Measurements from ENCODE around the gene DAB2. TPM values are rescaled to one million over a fixed set of nuclear protein-coding genes. Genes with fewer than 3 reads are reported as not detected.

The DAB2 gene
- total RNA-seq, 1 experiment from 2014 or later: 5.5 TPM

DNA sequence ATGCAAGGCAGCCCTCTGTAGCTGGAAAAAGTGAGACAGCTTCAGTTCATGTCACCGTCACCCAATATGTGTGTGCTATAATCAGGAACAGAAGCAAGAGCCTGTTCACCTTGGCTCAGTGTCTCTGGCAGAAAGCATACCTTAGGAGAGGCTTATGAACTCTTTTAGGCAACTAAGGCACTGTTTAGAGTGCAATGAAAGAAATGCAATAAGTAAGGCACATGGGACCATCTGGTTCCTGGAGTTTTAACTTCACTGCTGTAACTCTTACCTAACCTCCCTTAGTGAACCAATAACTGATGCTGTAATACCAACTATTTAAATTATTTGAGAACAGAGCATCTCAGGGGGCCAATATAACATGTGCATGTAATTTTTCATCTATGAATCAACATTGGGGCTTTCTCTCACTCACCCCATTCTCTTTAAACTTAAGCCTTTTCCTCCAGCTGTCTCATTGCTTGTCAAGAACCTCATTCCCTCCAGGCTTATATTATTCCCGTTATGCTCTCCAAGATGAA lies 92.9 kb downstream of the DAB2 start:
- no peaks in the 10 kb centered on the region for H3K27me3 ChIP-seq (ENCODE audit: insufficient read depth, low read length)
- no peaks in the 10 kb centered on the region for H3K4me1 ChIP-seq (ENCODE audit: control insufficient read depth in 1 of 2, insufficient read depth in 2 of 2, low read length in 2 of 2)
- H3K9me3 ChIP-seq (ENCODE audit: control insufficient read depth in 1 of 2, insufficient read depth in 1 of 2, low read depth in 1 of 2, low read length in 2 of 2): no peaks in the 10 kb centered on the region
- no peaks in the 10 kb centered on the region for H3K79me2 ChIP-seq (ENCODE audit: insufficient read depth, low read length)
- ChIA-PET RAD21 (ENCODE audit: low non-redundant PET in 1 of 2, low total read pairs in 2 of 2, uncharacterized antibody in 2 of 2, unreplicated experiment in 2 of 2) (no interaction called here), CTCF (no interaction called here), POLR2A (no interaction called here)
- H4K20me1 ChIP-seq (ENCODE audit: insufficient read depth): no peaks in the 10 kb centered on the region
- no peaks in the 10 kb centered on the region for H3K36me3 ChIP-seq (ENCODE audit: control insufficient read depth in 1 of 2, insufficient read depth in 2 of 2, low read length in 2 of 2)
- no TSS peak for BruUV-seq (replicated peaks)
- H3K4me2 ChIP-seq (ENCODE audit: low read length): no peak overlapping the region
- TF ChIP-seq, protein P1, sequence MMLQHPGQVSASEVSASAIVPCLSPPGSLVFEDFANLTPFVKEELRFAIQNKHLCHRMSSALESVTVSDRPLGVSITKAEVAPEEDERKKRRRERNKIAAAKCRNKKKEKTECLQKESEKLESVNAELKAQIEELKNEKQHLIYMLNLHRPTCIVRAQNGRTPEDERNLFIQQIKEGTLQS (IDR thresholded peaks at IDR 0.05): no peak
- TF ChIP-seq, protein P2, sequence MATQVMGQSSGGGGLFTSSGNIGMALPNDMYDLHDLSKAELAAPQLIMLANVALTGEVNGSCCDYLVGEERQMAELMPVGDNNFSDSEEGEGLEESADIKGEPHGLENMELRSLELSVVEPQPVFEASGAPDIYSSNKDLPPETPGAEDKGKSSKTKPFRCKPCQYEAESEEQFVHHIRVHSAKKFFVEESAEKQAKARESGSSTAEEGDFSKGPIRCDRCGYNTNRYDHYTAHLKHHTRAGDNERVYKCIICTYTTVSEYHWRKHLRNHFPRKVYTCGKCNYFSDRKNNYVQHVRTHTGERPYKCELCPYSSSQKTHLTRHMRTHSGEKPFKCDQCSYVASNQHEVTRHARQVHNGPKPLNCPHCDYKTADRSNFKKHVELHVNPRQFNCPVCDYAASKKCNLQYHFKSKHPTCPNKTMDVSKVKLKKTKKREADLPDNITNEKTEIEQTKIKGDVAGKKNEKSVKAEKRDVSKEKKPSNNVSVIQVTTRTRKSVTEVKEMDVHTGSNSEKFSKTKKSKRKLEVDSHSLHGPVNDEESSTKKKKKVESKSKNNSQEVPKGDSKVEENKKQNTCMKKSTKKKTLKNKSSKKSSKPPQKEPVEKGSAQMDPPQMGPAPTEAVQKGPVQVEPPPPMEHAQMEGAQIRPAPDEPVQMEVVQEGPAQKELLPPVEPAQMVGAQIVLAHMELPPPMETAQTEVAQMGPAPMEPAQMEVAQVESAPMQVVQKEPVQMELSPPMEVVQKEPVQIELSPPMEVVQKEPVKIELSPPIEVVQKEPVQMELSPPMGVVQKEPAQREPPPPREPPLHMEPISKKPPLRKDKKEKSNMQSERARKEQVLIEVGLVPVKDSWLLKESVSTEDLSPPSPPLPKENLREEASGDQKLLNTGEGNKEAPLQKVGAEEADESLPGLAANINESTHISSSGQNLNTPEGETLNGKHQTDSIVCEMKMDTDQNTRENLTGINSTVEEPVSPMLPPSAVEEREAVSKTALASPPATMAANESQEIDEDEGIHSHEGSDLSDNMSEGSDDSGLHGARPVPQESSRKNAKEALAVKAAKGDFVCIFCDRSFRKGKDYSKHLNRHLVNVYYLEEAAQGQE (IDR thresholded peaks at IDR 0.05; ENCODE audit: low read depth): no peak
- TF ChIP-seq POLR2A (IDR thresholded peaks at IDR 0.05; ENCODE audit: borderline replicate concordance, extremely low read depth, insufficient read depth, insufficient read length) (no peak), FOSL1 (IDR thresholded peaks at IDR 0.05; ENCODE audit: low read depth) (no peak), ZFX (IDR thresholded peaks at IDR 0.05) (no peak), EZH2 (IDR thresholded peaks at IDR 0.05) (no peak), EGR1 (IDR thresholded peaks at IDR 0.05; ENCODE audit: low read depth) (no peak), POLR2AphosphoS5 (IDR thresholded peaks at IDR 0.05; ENCODE audit: low read depth, low read length) (no peak), JUND (IDR thresholded peaks at IDR 0.05) (no peak), ZNF274 (IDR thresholded peaks at IDR 0.05; ENCODE audit: low read depth, low read length) (no peak), TCF7L2 (IDR thresholded peaks at IDR 0.05; ENCODE audit: borderline replicate concordance, extremely low read depth, insufficient read depth, insufficient read length) (no peak)
- TF ChIP-seq, protein P3, sequence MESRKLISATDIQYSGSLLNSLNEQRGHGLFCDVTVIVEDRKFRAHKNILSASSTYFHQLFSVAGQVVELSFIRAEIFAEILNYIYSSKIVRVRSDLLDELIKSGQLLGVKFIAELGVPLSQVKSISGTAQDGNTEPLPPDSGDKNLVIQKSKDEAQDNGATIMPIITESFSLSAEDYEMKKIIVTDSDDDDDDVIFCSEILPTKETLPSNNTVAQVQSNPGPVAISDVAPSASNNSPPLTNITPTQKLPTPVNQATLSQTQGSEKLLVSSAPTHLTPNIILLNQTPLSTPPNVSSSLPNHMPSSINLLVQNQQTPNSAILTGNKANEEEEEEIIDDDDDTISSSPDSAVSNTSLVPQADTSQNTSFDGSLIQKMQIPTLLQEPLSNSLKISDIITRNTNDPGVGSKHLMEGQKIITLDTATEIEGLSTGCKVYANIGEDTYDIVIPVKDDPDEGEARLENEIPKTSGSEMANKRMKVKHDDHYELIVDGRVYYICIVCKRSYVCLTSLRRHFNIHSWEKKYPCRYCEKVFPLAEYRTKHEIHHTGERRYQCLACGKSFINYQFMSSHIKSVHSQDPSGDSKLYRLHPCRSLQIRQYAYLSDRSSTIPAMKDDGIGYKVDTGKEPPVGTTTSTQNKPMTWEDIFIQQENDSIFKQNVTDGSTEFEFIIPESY (IDR thresholded peaks at IDR 0.05; ENCODE audit: extremely low read depth, insufficient replicate concordance, low read length): no peak
- TF ChIP-seq, protein P4, sequence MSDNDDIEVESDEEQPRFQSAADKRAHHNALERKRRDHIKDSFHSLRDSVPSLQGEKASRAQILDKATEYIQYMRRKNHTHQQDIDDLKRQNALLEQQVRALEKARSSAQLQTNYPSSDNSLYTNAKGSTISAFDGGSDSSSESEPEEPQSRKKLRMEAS (IDR thresholded peaks at IDR 0.05): no peak
- no peak overlapping the region for H3K4me3 ChIP-seq (replicated peaks in 1 of 2; ENCODE audit: low read depth in 1 of 2, low read length in 2 of 2)
- intact Hi-C loops (cut with micrococcal nuclease): no loop called here
- H3K27ac ChIP-seq (ENCODE audit: low read depth, low read length): no peak overlapping the region
- no peaks in the 10 kb centered on the region for H3K9me2 ChIP-seq (ENCODE audit: insufficient read depth)
- DNase-seq (ENCODE audit: low read depth, low spot score) (no peak), ATAC-seq (no peak)
- H2AFZ ChIP-seq (ENCODE audit: low read depth, low read length, poor library complexity, severe bottlenecking): no peak overlapping the region
- no peak overlapping the region for H3K9ac ChIP-seq (ENCODE audit: low read length)

All from HCT116 (cell line).